HepG2 (cell line): Measurements from ENCODE around the gene AUTS2. TPM values are rescaled to one million over a fixed set of nuclear protein-coding genes. Genes with fewer than 3 reads are reported as not detected.

Experiments used
- ATAC-seq: fragments of 200-7000 bp; cut with Tn5 transposase; 3 replicates; pipeline ENCODE4 v1.9.1; 2020; ENCODE audit warnings: mild to moderate bottlenecking, moderate library complexity
- BruUV-seq: library from RNA; stranded (reverse); fragments of 400-500 nt; replicated peaks from 2 replicates; lab custom pipeline; 2021; lab: Mats Ljungman, UMichigan
- CTCF ChIA-PET: fragments of 300-600 bp; formaldehyde crosslinking; extraction: SDS; loops from one replicate; lab custom pipeline; 2021; ENCODE audit warnings: low total read pairs, inconsistent platforms, low intra/inter-chr PET ratio; lab: Yijun Ruan, JAX
- POLR2A ChIA-PET: fragments of 350-600 bp; sonication (Branson Sonifier 250); formaldehyde crosslinking; loops from one replicate; lab custom pipeline; 2020; ENCODE audit warnings: antibody characterized with exemption, inconsistent platforms; lab: Yijun Ruan, JAX
- DNase-seq: peaks from one replicate; pipeline ENCODE4 v3.0.0-alpha.2; 2015; ENCODE audit warnings: low spot score
- FAIRE-seq: peaks from 3 replicates; lab custom pipeline; 2011; peaks lifted over from hg19 to GRCh38; lab: Jason Lieb, UNC
- H2AFZ ChIP-seq: one replicate; pipeline ENCODE4 v1.6.1; 2011; ENCODE audit warnings: low read length, inconsistent platforms
- H3K27ac ChIP-seq: fragments of 300-600 bp; 3 replicates; pipeline ENCODE4 v1.8.0; 2011; ENCODE audit warnings: mixed run types, mild to moderate bottlenecking, mixed read lengths, low read length, inconsistent platforms; ENCODE audit not compliant: insufficient read depth; ENCODE audit errors: extremely low read length
- H3K27me3 ChIP-seq, 2 experiments: fragments of 200-600 bp in 1 of 2; 2 replicates in 1 of 2; 3 replicates in 1 of 2; pipeline versions ENCODE4 v1.6.0 to v1.8.0; 2011; ENCODE audit warnings: low read length in 2 of 2, mild to moderate bottlenecking in 2 of 2, moderate library complexity in 2 of 2, inconsistent platforms in 1 of 2; ENCODE audit not compliant: insufficient read depth in 2 of 2, control insufficient read depth in 1 of 2
- H3K36me3 ChIP-seq, 2 experiments: fragments of 200-600 bp in 1 of 2; replicated peaks in 1 of 2; 2 replicates in 1 of 2; 3 replicates in 1 of 2; pipeline versions ENCODE4 v1.5.1 to v1.8.0; 2011; ENCODE audit warnings: low read length in 2 of 2, inconsistent platforms in 1 of 2; ENCODE audit not compliant: insufficient read depth in 2 of 2, control insufficient read depth in 1 of 2
- H3K4me1 ChIP-seq: 2 replicates; pipeline ENCODE4 v1.5.1; 2012; ENCODE audit warnings: low read length, inconsistent platforms; ENCODE audit not compliant: insufficient read depth
- H3K4me2 ChIP-seq: 2 replicates; pipeline ENCODE4 v1.6.0; 2011; ENCODE audit warnings: low read depth, low read length, inconsistent platforms
- H3K4me3 ChIP-seq, 3 experiments: fragments of 200-600 bp in 1 of 3; sonication (generic), shearing (Covaris generic) in 1 of 3; replicated peaks in 1 of 3; 2 replicates each; pipeline ENCODE4 v1.5.1; 2011 to 2016; ENCODE audit warnings: low read length in 3 of 3, inconsistent platforms in 2 of 3, low read depth in 2 of 3, mild to moderate bottlenecking in 2 of 3, control low read depth in 1 of 3, mixed read lengths in 1 of 3; ENCODE audit not compliant: insufficient read depth in 1 of 3
- H3K79me2 ChIP-seq: one replicate; pipeline ENCODE4 v1.6.1; 2011; ENCODE audit warnings: low read length, inconsistent platforms; ENCODE audit not compliant: insufficient read depth
- H3K9ac ChIP-seq: 2 replicates; pipeline ENCODE4 v1.6.0; 2011; ENCODE audit warnings: mild to moderate bottlenecking, low read depth, low read length, inconsistent platforms; ENCODE audit not compliant: insufficient read depth
- H3K9me3 ChIP-seq: 2 replicates; pipeline ENCODE4 v1.5.1; 2012; ENCODE audit warnings: mild to moderate bottlenecking, low read length
- H4K20me1 ChIP-seq: 2 replicates; pipeline ENCODE4 v1.6.0; 2011; ENCODE audit warnings: inconsistent platforms, mild to moderate bottlenecking, low read length, moderate library complexity; ENCODE audit not compliant: insufficient read depth
- AFF4 ChIP-seq: sonication (generic); formaldehyde crosslinking; IDR thresholded peaks from 2 replicates; pipeline ENCODE4 v1.4.0; 2020; ENCODE audit warnings: missing genetic modification reagents
- ATF7-NPFF ChIP-seq: sonication (generic); formaldehyde crosslinking; IDR thresholded peaks from 2 replicates; pipeline ENCODE4 v1.8.1; 2023; ENCODE audit warnings: mild to moderate bottlenecking, low read depth, missing genetic modification reagents, moderate library complexity
- BRD4 ChIP-seq: sonication (generic); formaldehyde crosslinking; IDR thresholded peaks from 2 replicates; pipeline ENCODE4 v1.4.0; 2020; ENCODE audit warnings: missing genetic modification reagents
- CREM ChIP-seq, 2 experiments: sonication (generic) in 1 of 2; formaldehyde crosslinking in 1 of 2; IDR thresholded peaks; 2 replicates each; pipeline versions ENCODE4 v1.4.0 to v1.6.1; 2016 to 2020; ENCODE audit warnings: antibody characterized with exemption in 1 of 2, mild to moderate bottlenecking in 1 of 2, missing genetic modification reagents in 1 of 2
- MIXL1 ChIP-seq: IDR thresholded peaks from 2 replicates; pipeline ENCODE4 v1.6.1; 2016
- PCBP1 ChIP-seq: fragments of 200-400 bp; formaldehyde crosslinking; IDR thresholded peaks from 2 replicates; pipeline ENCODE4 v1.6.1; 2017; ENCODE audit warnings: mild to moderate bottlenecking, low read depth, low read length, borderline replicate concordance
- SP1 ChIP-seq, 2 experiments: fragments of 450-650 bp in 1 of 2; sonication (generic) in 1 of 2; formaldehyde crosslinking in 1 of 2; IDR thresholded peaks; 2 replicates each; pipeline versions ENCODE4 v1.4.0 to v1.6.1; 2016 to 2020; ENCODE audit warnings: missing genetic modification reagents in 1 of 2
- SP4 ChIP-seq: sonication (generic); formaldehyde crosslinking; IDR thresholded peaks from 2 replicates; pipeline ENCODE4 v1.8.1; 2023; ENCODE audit warnings: mild to moderate bottlenecking, missing genetic modification reagents
- TFAP4 ChIP-seq: sonication (generic); IDR thresholded peaks from 2 replicates; pipeline ENCODE4 v1.6.1; 2016; ENCODE audit warnings: low read depth, borderline replicate concordance
- ZFP41 ChIP-seq: sonication (generic); formaldehyde crosslinking; IDR thresholded peaks from 2 replicates; pipeline ENCODE4 v1.4.0; 2020; ENCODE audit warnings: mild to moderate bottlenecking, missing genetic modification reagents, borderline replicate concordance
- ZFYVE20 ChIP-seq: sonication (generic); formaldehyde crosslinking; IDR thresholded peaks from 2 replicates; pipeline ENCODE4 v1.8.0; 2023; ENCODE audit warnings: low read depth, mild to moderate bottlenecking, moderate library complexity, missing genetic modification reagents, borderline replicate concordance
- ZNF672 ChIP-seq: sonication (generic); formaldehyde crosslinking; IDR thresholded peaks from 2 replicates; pipeline ENCODE4 v1.8.1; 2022; ENCODE audit warnings: missing genetic modification reagents
- ZNF768 ChIP-seq: sonication (generic); formaldehyde crosslinking; IDR thresholded peaks from 2 replicates; pipeline ENCODE4 v1.4.0; 2020; ENCODE audit warnings: missing genetic modification reagents
- ZNF773 ChIP-seq: sonication (generic); formaldehyde crosslinking; IDR thresholded peaks from 2 replicates; pipeline ENCODE4 v1.4.0; 2020; ENCODE audit warnings: missing genetic modification reagents, borderline replicate concordance
- ZNF780A ChIP-seq: sonication (generic); formaldehyde crosslinking; IDR thresholded peaks from 2 replicates; pipeline ENCODE4 v1.8.0; 2022; ENCODE audit warnings: mild to moderate bottlenecking, missing genetic modification reagents, moderate library complexity
- WGBS: methylation state at CpG from one replicate; pipeline ENCODE4 v1.1.6; 2017; ENCODE audit warnings: low lambda C conversion rate; 5-methylcytosine and 5-hydroxymethylcytosine counted together
- in situ Hi-C: cut with HindIII; loops from 2 replicates; pipeline ENCODE4 v1.10.0; 2017; ENCODE audit warnings: low pct_unique_long_range_greater_than_20kb; ENCODE audit not compliant: extremely low pct_ligation_motif_present
- intact Hi-C: fragments of 100-400 bp; cut with micrococcal nuclease; formaldehyde crosslinking; loops from one replicate; pipeline ENCODE4 v1.10.0; 2022; ENCODE audit not compliant: unreplicated experiment
- polyA plus RNA-seq, 8 experiments: library from polyadenylated mRNA; depleted of rRNA in 3 of 8; stranded (reverse) in 7 of 8; unstranded in 1 of 8; fragments of >200 nt; fragmentation: Illumina TruSeq in 4 of 8; extraction: Trizol in 4 of 8; gene quantifications; 2 replicates each; pipeline versions ENCODE4 v1.2.1 to v1.2.3, GENCODE V29; 2011 to 2016; ENCODE audit warnings: low read depth in 4 of 8, missing spikeins in 1 of 8, mixed read lengths in 1 of 8; ENCODE audit not compliant: insufficient read depth in 1 of 8
- total RNA-seq, 5 experiments: library from RNA; depleted of rRNA; stranded (reverse); fragments of >200 nt; fragmentation: Illumina TruSeq; extraction: Trizol; gene quantifications; 2 replicates each; pipeline ENCODE4 v1.2.3, GENCODE V29; 2016; ENCODE audit warnings: low read depth in 1 of 5

The AUTS2 gene
- total and polyA plus RNA-seq, 2 of the 13 experiments (the other 11 are each of a cell fraction or from before 2014, with no cell fraction given), result 0.38 TPM; not detected in 1

- H3K36me3 ChIP-seq, result no peaks in the 10 kb centered on the region
- FAIRE-seq (no peak), DNase-seq (no peak), ATAC-seq (no peak)
- WGBS, result 1% methylated on average over 6 of the region's 6 CpGs
- H3K79me2 ChIP-seq, result no peaks in the 10 kb centered on the region
- POLR2A ChIA-PET, result no interaction called here
- H3K4me3 ChIP-seq, result no peak overlapping the region
- no TSS peak for BruUV-seq
- TF ChIP-seq MIXL1 (CRISPR knock-in tag) (no peak), AFF4 (no peak), ZNF780A (CRISPR knock-in tag) (no peak), SP4 (CRISPR knock-in tag) (no peak), ZFYVE20 (CRISPR knock-in tag) (no peak), ATF7-NPFF (CRISPR knock-in tag) (no peak), CREM (IDR thresholded peaks at IDR 0.05) (no peak), CREM (CRISPR knock-in tag; IDR thresholded peaks at IDR 0.05) (no peak), ZNF773 (CRISPR knock-in tag) (no peak), BRD4 (CRISPR knock-in tag) (no peak), TFAP4 (no peak), ZFP41 (no peak), PCBP1 (no peak), ZNF768 (CRISPR knock-in tag) (no peak), ZNF672 (no peak), SP1 (IDR thresholded peaks at IDR 0.05) (no peak), SP1 (CRISPR knock-in tag; IDR thresholded peaks at IDR 0.05) (no peak)
- intact Hi-C loops, result no loop called here
- H3K9ac ChIP-seq, result no peak overlapping the region
- H3K4me1 ChIP-seq, result no peaks in the 10 kb centered on the region
- no peak overlapping the region for H3K27ac ChIP-seq
- no peaks in the 10 kb centered on the region for H4K20me1 ChIP-seq
- no peak overlapping the region for H3K4me2 ChIP-seq
- no peaks in the 10 kb centered on the region for H3K9me3 ChIP-seq
- no peak overlapping the region for H2AFZ ChIP-seq
- CTCF ChIA-PET, result no interaction called here
- no peaks in the 10 kb centered on the region for H3K27me3 ChIP-seq
- in situ Hi-C loops, result no loop called here
Measured at GRCh38 chr7:70298780-70299471, 700.7 kb downstream of the AUTS2 start.
